ENCODE data around the gene PDIA6. TPM values are rescaled to one million over a fixed set of nuclear protein-coding genes. Genes with fewer than 3 reads are reported as not detected.

Gene PDIA6
- total RNA-seq, 4 donors from 2014 or later = 81.6 to 131 (median 107) TPM

GRCh38 chr2:10777842-10778723, 34.5 kb downstream of the PDIA6 start:
- no peaks in the 10 kb centered on the region for H3K9me3 ChIP-seq
- H3K27me3 ChIP-seq = no peaks in the 10 kb centered on the region
- H3K36me3 ChIP-seq = peaks cover 7 to 59% (median 22%) of the 10 kb centered on the region in 3 donors

GRCh38 chr2:10777111-10777841, 35.3 kb downstream of the PDIA6 start:
- intact Hi-C loops (cut with DNase I) = no loop called here
- Histone ChIP-seq H3K36me3 (peaks cover 7 to 51% (median 22%) of the 10 kb centered on the region in 3 donors), H3K27me3 (no peaks in the 10 kb centered on the region), H3K4me3 (no peak overlapping the region), H3K4me1 (peaks cover 0 to 20% (median 9%) of the 10 kb centered on the region in 3 donors), H3K27ac (no peak overlapping the region), H3K9me3 (no peaks in the 10 kb centered on the region)
- DNase-seq = no peak
- WGBS, 2 donors = 71 to 76% methylated on average over 19 to 22 of the region's 26 CpGs
- TF ChIP-seq POLR2A (IDR thresholded peaks at IDR 0.05) = no peak
- TF ChIP-seq, protein P1, sequence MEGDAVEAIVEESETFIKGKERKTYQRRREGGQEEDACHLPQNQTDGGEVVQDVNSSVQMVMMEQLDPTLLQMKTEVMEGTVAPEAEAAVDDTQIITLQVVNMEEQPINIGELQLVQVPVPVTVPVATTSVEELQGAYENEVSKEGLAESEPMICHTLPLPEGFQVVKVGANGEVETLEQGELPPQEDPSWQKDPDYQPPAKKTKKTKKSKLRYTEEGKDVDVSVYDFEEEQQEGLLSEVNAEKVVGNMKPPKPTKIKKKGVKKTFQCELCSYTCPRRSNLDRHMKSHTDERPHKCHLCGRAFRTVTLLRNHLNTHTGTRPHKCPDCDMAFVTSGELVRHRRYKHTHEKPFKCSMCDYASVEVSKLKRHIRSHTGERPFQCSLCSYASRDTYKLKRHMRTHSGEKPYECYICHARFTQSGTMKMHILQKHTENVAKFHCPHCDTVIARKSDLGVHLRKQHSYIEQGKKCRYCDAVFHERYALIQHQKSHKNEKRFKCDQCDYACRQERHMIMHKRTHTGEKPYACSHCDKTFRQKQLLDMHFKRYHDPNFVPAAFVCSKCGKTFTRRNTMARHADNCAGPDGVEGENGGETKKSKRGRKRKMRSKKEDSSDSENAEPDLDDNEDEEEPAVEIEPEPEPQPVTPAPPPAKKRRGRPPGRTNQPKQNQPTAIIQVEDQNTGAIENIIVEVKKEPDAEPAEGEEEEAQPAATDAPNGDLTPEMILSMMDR (IDR thresholded peaks at IDR 0.05) = no peak

More at GRCh38 chr2:10777842-10778723, 34.5 kb downstream of the PDIA6 start:
- H3K4me3 ChIP-seq = no peak overlapping the region
- H3K27ac ChIP-seq = no peak overlapping the region
- 89 to 91% methylated on average over 10 to 14 of the region's 27 CpGs for WGBS, 2 donors
- H3K4me1 ChIP-seq = peaks cover 0 to 20% (median 9%) of the 10 kb centered on the region in 3 donors
- DNase-seq = no peak
- intact Hi-C loops (cut with DNase I) = no loop called here
- no peak for TF ChIP-seq POLR2A (IDR thresholded peaks at IDR 0.05)
- TF ChIP-seq, protein P1 (IDR thresholded peaks at IDR 0.05) = no peak

DNA sequence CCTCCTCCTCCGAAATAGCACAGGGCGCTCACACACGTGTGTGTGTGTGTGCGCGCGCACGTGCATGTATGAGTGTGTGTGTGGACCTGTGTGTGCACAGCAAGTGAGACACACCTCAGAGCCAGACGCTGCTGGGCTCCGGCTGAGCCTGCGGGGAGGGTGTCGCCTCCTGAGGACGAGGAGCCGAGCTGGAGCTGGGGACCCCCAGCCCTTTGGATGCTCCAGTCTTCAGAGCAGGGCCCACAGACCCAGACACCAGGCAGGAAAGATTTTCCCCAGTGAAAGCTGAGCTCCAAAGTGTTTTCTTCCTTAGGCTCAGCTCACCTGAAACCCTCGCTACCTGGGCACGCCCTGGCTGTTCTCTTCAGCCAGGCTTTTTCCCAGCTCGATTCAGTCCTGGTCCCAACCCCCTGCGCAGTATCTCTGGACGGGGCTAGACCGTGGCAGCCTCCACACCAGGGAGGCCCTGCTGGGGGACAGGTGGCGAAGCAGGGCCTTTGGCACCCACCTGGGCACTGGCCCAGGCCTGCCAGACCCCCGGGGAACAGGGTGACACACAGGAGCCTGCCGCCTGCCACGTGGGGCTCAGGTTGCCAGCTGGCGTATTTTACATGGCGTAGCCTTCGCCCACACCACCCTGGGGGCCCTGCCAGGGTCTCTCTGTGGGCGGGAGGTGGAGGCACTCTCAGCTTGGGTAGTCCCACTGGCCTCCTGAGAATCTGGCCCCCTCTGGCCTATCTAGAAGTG, 36.2 kb downstream of the PDIA6 start:
- peaks cover 7 to 42% (median 21%) of the 10 kb centered on the region in 3 donors for H3K36me3 ChIP-seq
- no peaks in the 10 kb centered on the region for H3K9me3 ChIP-seq
- H3K27me3 ChIP-seq = no peaks in the 10 kb centered on the region
- intact Hi-C loops (cut with DNase I) = no loop called here
- no peak for TF ChIP-seq POLR2A (IDR thresholded peaks at IDR 0.05)
- TF ChIP-seq, protein P1 (IDR thresholded peaks at IDR 0.05) = no peak
- DNase-seq = no peak
- H3K27ac ChIP-seq = no peak overlapping the region
- H3K4me1 ChIP-seq = peaks cover 0 to 20% (median 9%) of the 10 kb centered on the region in 3 donors
- 40% methylated on average over 3 of the region's 27 CpGs; no CpG with 5 or more reads in 1 of the 2 donors for WGBS, 2 donors
- H3K4me3 ChIP-seq = no peak overlapping the region

GRCh38 chr2:10775831-10776230, 36.8 kb downstream of the PDIA6 start:
- TF ChIP-seq POLR2A (IDR thresholded peaks at IDR 0.05) = no peak
- TF ChIP-seq, protein P1 (IDR thresholded peaks at IDR 0.05) = no peak
- Histone ChIP-seq H3K4me3 (no peak overlapping the region), H3K27me3 (no peaks in the 10 kb centered on the region), H3K9me3 (no peaks in the 10 kb centered on the region), H3K36me3 (peaks cover 2 to 37% (median 15%) of the 10 kb centered on the region in 3 donors), H3K27ac (no peak overlapping the region), H3K4me1 (peaks cover 0 to 20% (median 9%) of the 10 kb centered on the region in 3 donors)
- WGBS, 2 donors = no CpG with 5 or more reads among the region's 13 CpGs
- intact Hi-C loops (cut with DNase I) = no loop called here
- no peak for DNase-seq
